Limb (tissue), 2 donors: ENCODE measurements around the gene ADGRL3.

Experiments used
- DNase-seq, 2 donors: peaks; one replicate each; pipeline ENCODE4 v3.0.0-alpha.2; 2016; ENCODE audit errors: extremely low spot score in 2 of 2

Gene ADGRL3

DNA sequence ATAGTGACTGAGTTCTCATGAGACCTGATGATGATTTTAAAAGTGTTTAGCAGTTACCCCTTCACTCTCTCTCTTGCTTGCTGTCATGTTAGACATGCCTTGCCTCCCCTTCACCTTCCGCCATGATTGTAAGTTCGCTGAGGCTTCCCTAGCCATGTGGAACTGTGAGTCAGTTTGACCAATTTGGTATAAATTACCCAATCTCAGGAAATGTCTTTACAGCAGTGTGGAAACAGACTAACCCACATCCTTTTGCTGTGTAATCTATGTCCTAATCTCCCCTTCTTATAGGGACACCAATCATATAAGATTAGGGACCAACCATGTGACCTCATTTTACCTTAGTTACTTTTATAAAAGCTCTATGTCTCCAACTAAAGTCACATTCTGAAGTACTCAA lies 677.8 kb downstream of the ADGRL3 start:
- no peak for DNase-seq

DNA sequence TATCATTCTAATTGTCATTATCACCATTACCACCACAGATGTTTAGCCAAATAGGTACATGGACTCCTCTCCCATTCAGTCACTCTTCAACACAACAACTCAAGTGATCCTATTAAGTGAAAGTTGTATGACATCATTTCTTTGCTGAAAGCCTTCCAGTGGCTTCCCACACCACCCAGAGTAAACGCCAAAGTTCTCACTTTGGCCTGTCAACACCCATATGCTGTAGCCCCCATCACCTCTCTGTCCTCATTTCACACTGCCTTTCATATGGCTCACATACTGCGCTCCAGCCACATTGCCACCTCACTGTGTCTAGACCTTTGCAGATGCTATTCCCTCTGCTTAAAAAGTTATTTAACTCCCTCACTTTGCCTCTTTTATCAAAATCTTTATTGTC lies 682.3 kb downstream of the ADGRL3 start:
- DNase-seq, result no peak

DNA sequence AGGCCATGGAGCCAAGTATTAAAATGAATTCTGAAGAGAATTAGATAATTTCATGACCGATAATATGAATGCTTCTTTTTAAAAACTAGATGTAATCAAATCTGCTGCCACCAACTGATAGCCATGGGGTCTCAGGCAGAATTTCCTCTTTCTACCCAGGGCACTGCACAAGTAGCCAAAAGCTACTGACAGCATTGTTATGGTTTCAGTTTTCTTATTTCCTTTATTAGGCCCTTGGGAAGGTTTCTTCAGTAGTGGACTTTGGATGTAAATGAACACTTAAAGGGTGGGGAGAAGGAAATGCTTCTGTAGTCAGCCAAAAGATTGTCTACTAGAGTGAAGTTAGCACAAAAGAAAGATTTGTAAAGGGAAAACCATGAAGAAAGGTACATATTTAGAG lies 686.0 kb downstream of the ADGRL3 start:
- DNase-seq, result no peak

DNA sequence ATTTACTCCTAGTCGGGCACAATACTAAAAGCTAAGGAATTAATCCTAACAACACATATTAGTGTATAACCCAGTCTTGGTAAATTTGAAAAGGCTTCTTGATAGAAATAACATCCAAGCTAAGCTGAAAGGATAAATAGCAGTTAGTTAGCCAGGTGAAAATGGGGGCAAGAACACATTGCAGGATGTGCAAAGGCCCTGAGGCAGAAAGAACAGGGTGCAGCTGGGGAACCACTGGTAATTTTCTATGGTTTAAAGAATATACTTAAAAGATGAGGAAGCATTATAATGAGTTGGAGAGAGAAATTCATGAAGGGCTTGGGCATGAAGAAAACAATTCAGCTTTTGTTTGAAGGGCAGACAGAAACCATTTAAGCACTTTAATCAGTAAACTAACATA lies 689.0 kb downstream of the ADGRL3 start:
- no peak for DNase-seq

DNA sequence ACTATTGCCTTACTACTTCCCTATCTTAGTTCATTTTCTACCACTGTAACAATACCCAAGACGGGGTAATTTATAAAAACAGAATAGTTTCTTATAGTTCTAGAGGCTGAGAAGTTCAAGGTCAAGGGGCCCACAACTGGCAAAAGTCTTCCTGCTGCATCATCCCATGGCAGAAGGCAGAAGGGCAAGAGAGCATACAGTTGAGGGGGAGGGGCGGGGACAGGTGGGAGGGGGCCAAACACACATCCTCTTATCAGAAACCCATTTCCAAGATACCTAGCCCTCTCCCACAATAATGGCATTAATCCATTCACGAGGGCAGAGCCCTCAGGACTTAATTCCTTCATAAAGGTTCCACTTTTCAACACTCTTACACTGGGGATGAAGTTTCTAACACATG lies 690.2 kb downstream of the ADGRL3 start:
- no peak for DNase-seq

DNA sequence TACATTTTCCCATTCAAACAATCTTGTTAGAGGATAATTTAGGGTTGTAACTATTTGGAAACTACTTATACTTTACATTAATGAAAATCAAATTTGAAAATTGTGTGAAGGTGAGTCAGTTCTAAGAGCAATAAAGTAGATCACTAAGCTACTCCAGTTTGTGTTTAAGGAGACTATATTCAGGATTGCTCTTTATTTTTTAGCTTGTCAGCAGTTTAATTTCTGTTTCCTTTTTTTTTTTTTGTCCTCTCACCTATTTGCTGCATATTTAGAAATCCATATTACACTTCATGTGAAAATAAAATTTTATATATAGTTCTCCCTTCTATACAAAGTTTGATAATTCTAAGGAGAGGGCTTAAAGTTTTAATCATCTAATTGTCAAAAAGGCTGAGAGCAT lies 691.8 kb downstream of the ADGRL3 start:
- DNase-seq, result no peak

DNA sequence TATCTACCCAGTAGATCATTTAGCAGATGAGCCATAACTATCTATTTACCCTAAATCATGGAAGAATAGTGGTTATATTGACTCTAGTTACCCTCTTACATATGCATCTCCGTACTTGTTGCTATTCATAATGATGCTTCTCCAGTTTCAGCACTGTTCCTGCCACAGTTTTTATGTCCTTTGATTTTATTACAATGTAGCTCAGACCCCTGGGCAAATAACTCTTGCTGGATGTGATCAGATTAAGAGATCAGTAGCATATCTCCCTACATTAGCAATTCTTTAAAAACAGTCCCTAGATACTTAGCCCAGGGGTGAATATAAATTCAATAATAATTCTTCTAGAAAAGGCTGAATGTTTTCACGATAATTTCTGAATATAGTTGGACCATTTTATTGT lies 696.5 kb downstream of the ADGRL3 start:
- no peak for DNase-seq

DNA sequence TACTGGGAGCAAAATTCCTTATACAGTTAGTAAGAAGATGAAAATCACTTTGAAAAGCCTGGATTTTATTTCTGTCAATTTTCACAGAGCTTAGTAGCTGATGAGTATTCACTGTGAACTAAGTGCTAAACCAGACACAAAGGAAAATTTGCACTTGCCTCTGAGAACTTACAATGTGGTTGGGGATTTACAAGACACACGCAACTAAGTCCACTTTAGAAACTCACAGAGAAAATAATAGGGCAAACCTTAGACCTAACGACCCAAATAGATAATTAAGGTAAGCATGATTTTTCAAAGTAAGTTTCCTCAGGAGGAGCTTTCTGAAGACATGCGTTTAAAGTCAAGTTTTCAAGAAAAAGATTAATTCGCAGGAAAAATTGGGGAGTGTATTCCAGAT lies 708.9 kb downstream of the ADGRL3 start:
- DNase-seq, result no peak

DNA sequence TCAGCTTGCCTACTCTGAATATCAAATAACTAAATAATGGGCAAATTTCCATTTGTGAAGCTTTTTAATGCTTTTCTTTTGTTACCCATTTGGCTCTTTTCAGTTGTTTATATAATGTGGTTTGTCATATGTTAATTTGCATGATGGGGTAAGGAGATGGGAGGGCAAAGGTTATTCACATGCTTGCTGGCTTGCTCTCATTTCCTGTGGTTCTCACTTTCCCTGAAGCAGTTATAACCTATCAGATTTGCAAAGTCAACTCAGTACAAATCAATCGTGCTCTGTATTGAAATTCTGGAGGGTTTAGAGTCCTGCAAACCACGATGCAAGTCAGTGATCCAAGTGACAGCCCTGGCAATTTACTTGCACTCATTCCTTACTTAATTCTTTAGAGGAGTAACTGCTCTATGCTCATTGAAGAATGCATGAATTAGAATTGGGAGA lies 711.2 kb downstream of the ADGRL3 start:
- DNase-seq, result no peak

DNA sequence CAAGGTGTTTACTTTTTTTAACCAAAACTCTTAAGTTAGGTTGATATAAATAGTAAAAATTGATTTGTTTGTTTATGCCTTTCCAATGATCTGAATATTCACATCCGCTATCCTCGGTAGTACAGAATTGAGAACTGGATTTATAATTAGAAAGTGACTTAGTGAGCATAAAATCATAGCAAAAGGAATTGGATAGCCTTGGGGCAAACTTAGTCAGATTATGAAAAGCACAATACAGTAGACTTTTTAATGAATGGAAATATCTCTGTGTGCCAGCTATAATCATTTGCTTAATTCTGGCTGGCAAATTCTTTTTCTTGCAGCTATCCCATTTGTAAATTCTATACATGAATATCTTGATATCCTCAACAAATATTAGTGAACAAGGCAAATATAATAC lies 713.5 kb downstream of the ADGRL3 start:
- DNase-seq, result no peak

DNA sequence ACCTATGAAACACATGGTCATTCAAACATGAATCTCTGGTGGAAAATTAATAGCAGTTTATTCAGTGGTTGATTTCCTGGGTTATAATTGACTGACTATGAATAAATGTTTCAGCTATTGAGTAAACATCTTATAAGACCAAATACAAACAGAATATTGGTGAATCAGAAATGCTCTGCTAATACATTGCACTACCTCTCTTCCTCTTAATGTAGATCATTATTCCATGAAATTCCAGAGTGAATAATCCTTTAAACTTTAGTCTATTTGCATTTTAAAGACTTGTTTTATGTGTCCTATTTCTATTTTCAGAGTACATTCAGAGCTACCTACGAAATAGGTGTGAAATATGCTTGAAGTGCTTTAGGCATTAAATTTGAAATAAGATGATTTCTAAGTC lies 715.4 kb downstream of the ADGRL3 start:
- DNase-seq, result no peak

DNA sequence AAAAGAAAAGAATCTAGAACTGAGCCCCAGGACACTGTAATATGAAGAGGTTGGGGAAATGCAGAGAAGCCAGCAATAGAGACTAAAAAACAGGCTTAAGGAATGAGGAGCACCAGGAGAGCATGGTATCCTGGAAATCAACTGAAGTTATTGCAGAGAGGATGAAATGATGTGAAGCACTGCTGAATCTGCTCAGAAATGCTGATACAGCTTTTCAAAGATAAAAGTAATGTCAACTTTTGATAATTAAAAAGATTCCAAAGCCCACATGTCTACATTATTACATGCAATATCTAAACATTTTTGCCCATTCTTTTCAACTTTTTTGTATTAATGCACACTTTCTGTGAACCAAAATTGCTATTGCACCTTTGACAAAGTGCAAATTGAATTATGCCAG lies 718.4 kb downstream of the ADGRL3 start:
- no peak for DNase-seq

DNA sequence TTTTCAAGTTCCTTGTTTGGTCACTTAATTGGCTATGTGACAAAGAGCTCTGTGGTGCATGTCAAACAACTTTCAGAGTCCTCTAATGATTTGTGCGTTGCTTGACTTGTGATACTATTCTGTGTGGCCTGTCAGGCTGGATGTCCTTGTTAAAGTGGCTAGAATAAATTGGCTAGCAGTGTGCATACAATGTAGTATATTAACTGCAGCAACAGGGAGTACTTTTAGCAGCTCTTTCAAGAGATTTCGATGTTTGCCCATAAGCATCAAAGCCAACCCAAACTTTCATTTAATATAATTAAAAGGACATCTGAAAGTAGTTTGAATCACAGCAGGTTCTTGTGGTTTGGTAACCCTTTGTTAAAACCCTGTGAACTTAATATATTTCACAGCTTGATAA lies 718.9 kb downstream of the ADGRL3 start:
- DNase-seq, result no peak

DNA sequence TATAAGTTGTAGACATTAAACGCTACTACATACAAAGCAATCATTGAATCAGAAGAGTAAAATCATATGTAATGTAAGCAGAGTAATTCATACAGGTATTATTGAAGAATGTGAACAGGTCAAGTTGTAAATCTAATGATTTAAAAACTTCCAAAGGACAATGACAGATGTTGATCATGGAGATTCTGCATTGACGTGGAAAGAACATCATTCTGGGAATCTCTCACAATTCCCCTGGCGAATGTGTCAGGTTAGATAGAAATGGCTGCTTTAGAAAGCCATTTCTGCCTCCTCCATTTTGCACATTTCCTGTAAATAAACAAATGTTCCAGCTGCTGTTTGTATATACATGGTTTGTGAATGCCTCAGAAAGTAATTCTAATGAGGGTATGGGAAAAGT lies 719.4 kb downstream of the ADGRL3 start:
- DNase-seq, result no peak

DNA sequence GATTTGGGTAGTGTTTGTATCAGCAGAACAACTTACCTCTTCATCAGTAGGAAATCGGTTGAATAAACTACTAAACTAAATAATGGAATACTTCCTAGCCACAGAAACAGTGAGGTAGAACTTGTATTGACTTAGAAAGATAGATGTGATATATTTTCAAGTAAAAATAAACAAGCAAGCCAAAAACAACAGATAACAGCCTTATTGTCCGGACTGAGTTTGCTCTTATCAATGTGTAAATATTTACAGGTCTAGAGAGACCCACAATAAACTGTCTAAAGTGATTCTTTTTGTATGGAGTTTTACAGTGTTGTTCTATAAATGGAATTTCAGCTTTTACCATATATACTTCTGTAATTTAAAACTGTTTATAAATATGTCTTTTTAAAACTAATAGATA lies 721.8 kb downstream of the ADGRL3 start:
- no peak for DNase-seq

DNA sequence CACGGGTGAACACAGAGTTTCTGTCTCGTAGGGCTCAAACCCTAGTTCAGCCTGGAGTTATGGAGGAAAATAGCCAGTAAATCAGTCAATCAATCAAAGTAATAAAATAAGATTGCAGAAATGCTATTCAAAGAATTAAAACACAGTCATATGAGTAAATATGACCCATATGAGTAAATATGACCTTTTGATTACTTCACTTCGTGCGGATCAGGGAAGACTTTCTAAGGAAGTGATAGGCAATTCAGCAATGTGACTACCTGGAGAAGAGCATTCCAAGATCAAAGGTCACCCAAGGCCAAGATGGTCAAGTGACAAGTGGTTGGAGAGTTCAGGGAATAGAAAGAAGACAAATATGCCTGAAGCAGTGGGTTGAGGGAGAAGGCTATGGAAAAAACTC lies 722.6 kb downstream of the ADGRL3 start:
- no peak for DNase-seq

DNA sequence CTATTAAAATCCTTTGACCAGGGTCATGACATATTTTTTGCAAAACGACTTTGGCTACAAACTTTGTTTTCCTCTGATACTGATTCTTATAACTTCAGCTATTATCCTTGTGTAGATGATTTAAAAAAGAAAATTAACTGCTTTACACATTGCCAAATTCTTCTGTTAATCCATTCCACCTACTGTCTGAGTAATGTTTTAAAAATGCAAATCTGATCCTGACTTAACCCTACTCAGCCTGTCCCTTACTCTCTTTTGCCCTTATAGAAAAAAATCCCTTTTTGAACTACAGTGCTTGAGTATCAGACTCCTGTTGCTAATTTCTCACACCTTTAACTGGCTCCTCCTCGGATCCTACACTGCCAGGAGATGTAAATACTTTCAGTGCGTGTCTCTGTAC lies 723.1 kb downstream of the ADGRL3 start:
- no peak for DNase-seq

DNA sequence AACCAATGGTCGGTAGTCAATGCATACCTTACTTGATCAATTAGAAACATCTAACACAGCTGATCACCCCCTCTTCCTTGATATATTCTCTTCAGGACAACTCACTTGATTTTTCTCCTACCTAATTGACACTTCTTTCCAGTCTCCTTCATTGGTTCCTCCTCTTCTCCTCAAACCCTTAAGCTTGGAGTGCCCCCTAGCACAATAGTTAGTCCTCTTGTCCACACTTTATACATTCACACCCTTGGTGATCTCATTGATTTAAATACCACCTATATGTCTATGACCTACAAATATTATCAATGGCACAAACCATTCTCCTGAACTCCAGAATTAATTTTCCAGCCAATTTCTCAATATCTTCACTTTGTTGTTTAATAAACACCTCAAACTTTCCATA lies 724.0 kb downstream of the ADGRL3 start:
- no peak for DNase-seq

DNA sequence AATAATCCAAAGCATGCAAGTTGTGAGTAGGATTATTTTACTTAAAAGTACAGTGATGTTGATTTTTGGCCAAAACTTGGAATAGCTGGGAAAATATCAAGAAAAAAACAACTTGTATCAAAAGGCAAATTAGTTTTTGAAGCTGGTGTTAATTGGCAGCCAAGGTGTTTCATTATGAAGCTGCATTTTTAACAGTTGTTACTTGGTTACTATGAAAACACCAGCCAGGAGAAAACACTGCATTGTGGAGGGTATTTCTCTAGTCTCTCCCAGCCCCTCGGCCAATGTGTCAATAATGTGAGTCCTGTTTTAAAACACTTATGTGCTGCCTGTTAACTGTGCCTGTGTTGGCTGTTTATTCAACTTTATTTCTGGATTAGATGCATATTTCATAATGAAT lies 733.4 kb downstream of the ADGRL3 start:
- DNase-seq, result no peak

DNA sequence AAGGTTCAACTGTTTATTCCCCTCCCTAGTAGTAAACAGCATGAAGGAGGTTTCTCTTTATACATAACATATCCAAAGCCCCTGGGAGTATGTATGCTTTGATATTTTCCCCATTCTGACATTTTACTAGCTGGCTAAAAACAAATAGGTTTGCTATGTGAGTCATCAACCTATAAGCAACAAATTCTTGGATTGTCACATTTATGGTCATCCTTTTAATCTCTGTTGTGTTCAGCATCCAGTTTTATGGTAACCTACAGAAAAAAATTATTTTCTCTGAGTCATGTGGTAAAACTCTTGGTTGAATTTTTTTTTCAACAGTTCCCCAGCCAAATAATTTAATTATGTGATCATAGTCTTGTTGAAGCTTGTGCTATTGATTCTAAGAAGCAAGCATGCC lies 734.1 kb downstream of the ADGRL3 start:
- DNase-seq, result no peak

DNA sequence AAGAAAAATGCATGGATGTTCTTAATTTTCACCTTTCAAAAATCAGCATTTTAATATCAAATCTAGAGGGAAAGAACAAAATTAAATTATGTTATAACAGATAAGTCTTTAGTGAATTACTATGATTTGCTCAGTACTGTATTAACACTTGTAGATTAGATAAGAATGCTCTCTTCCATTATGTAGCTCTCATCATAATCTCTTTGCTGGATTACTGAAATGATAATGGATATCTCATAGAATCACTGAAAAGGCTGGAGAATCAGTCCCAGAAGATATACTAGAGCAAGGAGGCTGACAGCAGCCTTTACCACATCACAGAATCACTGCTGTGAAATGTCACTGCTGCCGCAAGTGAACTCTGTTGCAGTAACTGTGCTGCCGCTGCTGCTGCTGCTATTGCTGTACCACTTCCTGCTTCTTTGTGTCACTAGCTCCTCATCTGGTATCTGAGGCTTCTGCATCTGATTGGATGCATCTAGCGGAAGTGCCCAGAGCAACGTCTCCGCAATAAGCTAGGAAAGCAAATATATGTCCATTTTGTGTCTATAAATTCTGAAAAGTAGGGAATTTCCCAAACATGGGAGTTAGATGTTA lies 738.2 kb downstream of the ADGRL3 start:
- no peak for DNase-seq

DNA sequence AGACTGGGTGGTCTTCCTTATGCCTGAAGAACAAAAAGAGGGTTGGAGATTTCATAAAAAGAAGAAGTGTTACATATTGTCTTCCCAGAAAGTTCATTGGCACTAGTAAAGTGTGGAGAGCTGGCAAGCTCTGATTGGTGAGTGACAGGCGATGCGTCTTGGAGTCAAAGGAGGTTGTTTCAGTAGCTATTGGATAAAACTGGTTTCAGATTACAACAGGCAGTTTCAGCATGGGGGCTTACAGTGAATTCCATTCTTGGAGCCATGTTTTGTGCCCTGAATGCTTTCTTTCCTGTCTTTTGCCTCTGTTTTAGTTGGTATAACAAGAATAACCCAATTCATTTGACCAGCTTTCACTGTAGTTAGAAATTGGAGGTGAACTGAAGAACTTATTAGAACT lies 750.5 kb downstream of the ADGRL3 start:
- DNase-seq, result no peak

DNA sequence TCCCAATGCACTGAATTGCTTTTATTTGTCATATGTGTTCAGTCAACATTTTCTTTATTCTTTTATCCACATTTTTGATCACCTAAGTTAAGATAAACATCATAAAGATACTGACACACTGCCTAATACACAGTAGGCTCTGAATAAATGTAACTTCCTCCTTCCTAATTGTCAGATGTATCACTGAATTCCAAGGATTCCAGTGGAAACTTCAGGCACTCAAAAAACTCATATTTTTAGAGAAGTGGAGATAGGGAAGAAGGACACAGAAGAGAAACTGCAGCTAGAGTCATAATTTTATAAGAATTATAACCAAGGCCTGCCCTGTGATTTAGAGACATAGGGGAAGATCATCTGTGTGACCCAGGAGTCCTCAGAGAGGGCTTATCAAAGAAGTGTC lies 753.3 kb downstream of the ADGRL3 start:
- no peak for DNase-seq

DNA sequence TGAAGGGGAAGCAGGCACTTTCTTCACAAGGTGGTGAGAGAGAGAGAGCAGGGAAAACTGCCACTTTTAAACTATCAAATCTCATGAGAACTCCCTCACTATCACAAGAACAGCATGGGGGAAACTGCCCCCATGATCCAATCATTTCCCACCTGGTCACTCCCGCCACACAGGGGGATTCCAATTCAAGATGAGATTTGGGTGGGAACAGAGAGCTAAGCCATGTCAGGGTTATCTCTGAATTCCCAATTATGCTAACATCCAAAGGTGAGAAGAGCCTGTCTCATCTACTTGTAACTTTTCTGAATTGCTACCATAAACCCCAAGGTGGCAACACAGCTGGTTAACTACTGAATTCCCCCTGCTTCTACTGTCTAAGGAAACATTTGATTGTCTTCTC lies 758.5 kb downstream of the ADGRL3 start:
- no peak for DNase-seq
